ENCODE results near the gene CAPN7.
"Not testable (repeated sequence)": the region's sequence is repeated elsewhere in the genome, so short reads cannot be mapped to it uniquely, and the experiment has no call there.

CAPN7 gene

GRCh38 chr3:15180042-15180611, 25.9 kb upstream of the CAPN7 start:
- H3K9me3 ChIP-seq (ENCODE audit: low read length): no peaks in the 10 kb centered on the region
- no peaks in the 10 kb centered on the region for H3K36me3 ChIP-seq (ENCODE audit: insufficient read depth, low read length)
- H3K4me3 ChIP-seq (ENCODE audit: low read length): no peak overlapping the region
- peaks cover 8% of the 10 kb centered on the region for H3K27me3 ChIP-seq (ENCODE audit: insufficient read depth, low read length)
- H3K4me1 ChIP-seq (ENCODE audit: insufficient read depth, low read length): peaks cover 3% of the 10 kb centered on the region
- H2AFZ ChIP-seq (ENCODE audit: low read depth, low read length): no peak overlapping the region

- Histone ChIP-seq H3K36me3 (ENCODE audit: insufficient read depth, low read length) (no peaks in the 10 kb centered on the region), H3K9me3 (ENCODE audit: low read length) (no peaks in the 10 kb centered on the region), H2AFZ (ENCODE audit: low read depth, low read length) (no peak overlapping the region), H3K4me1 (ENCODE audit: insufficient read depth, low read length) (peaks cover 3% of the 10 kb centered on the region), H3K27me3 (ENCODE audit: insufficient read depth, low read length) (peaks cover 6% of the 10 kb centered on the region), H3K4me3 (ENCODE audit: low read length) (no peak overlapping the region)
These were observed 24.5 kb upstream of the CAPN7 start for GRCh38 chr3:15181511-15181910.

GRCh38 chr3:15181963-15182362, 24.1 kb upstream of the CAPN7 start:
- H2AFZ ChIP-seq (ENCODE audit: low read depth, low read length): no peak overlapping the region
- H3K27me3 ChIP-seq (ENCODE audit: insufficient read depth, low read length): peaks cover 6% of the 10 kb centered on the region
- no peak overlapping the region for H3K4me3 ChIP-seq (ENCODE audit: low read length)
- no peaks in the 10 kb centered on the region for H3K9me3 ChIP-seq (ENCODE audit: low read length)
- no peaks in the 10 kb centered on the region for H3K36me3 ChIP-seq (ENCODE audit: insufficient read depth, low read length)
- H3K4me1 ChIP-seq (ENCODE audit: insufficient read depth, low read length): peaks cover 3% of the 10 kb centered on the region

GRCh38 chr3:15183011-15183410, 23.0 kb upstream of the CAPN7 start:
- no peak overlapping the region for H2AFZ ChIP-seq (ENCODE audit: low read depth, low read length)
- peaks cover 3% of the 10 kb centered on the region for H3K4me1 ChIP-seq (ENCODE audit: insufficient read depth, low read length)
- H3K27me3 ChIP-seq (ENCODE audit: insufficient read depth, low read length): peaks cover 6% of the 10 kb centered on the region
- no peaks in the 10 kb centered on the region for H3K36me3 ChIP-seq (ENCODE audit: insufficient read depth, low read length)
- H3K9me3 ChIP-seq (ENCODE audit: low read length): no peaks in the 10 kb centered on the region
- no peak overlapping the region for H3K4me3 ChIP-seq (ENCODE audit: low read length)

GRCh38 chr3:15185404-15185803, 20.6 kb upstream of the CAPN7 start:
- no peaks in the 10 kb centered on the region for H3K36me3 ChIP-seq (ENCODE audit: insufficient read depth, low read length)
- no peak overlapping the region for H2AFZ ChIP-seq (ENCODE audit: low read depth, low read length)
- H3K4me1 ChIP-seq (ENCODE audit: insufficient read depth, low read length): no peaks in the 10 kb centered on the region
- H3K4me3 ChIP-seq (ENCODE audit: low read length): no peak overlapping the region
- H3K27me3 ChIP-seq (ENCODE audit: insufficient read depth, low read length): peaks cover 2% of the 10 kb centered on the region
- H3K9me3 ChIP-seq (ENCODE audit: low read length): no peaks in the 10 kb centered on the region

- Histone ChIP-seq H3K4me3 (ENCODE audit: low read length) (no peak overlapping the region), H2AFZ (ENCODE audit: low read depth, low read length) (no peak overlapping the region)
These were observed 20.0 kb upstream of the CAPN7 start for GRCh38 chr3:15186101-15186476.

GRCh38 chr3:15186477-15187164, 19.4 kb upstream of the CAPN7 start:
- not testable (repeated sequence) for H3K27me3 ChIP-seq (ENCODE audit: insufficient read depth, low read length); H3K4me3 ChIP-seq (ENCODE audit: low read length); H2AFZ ChIP-seq (ENCODE audit: low read depth, low read length); H3K9me3 ChIP-seq (ENCODE audit: low read length); H3K36me3 ChIP-seq (ENCODE audit: insufficient read depth, low read length); H3K4me1 ChIP-seq (ENCODE audit: insufficient read depth, low read length)

More at GRCh38 chr3:15186101-15186476, 20.0 kb upstream of the CAPN7 start:
- no peaks in the 10 kb centered on the region for H3K4me1 ChIP-seq (ENCODE audit: insufficient read depth, low read length)
- no peaks in the 10 kb centered on the region for H3K36me3 ChIP-seq (ENCODE audit: insufficient read depth, low read length)
- H3K27me3 ChIP-seq (ENCODE audit: insufficient read depth, low read length): peaks cover 2% of the 10 kb centered on the region
- no peaks in the 10 kb centered on the region for H3K9me3 ChIP-seq (ENCODE audit: low read length)

- Histone ChIP-seq H2AFZ (ENCODE audit: low read depth, low read length) (no peak overlapping the region), H3K9me3 (ENCODE audit: low read length) (peaks cover 3% of the 10 kb centered on the region), H3K4me3 (ENCODE audit: low read length) (no peak overlapping the region), H3K36me3 (ENCODE audit: insufficient read depth, low read length) (no peaks in the 10 kb centered on the region), H3K4me1 (ENCODE audit: insufficient read depth, low read length) (no peaks in the 10 kb centered on the region), H3K27me3 (ENCODE audit: insufficient read depth, low read length) (peaks cover 3% of the 10 kb centered on the region)
These were observed 8.6 kb upstream of the CAPN7 start for GRCh38 chr3:15197340-15198029.

GRCh38 chr3:15198686-15199085, 7.4 kb upstream of the CAPN7 start:
- peaks cover 3% of the 10 kb centered on the region for H3K9me3 ChIP-seq (ENCODE audit: low read length)
- no peak overlapping the region for H2AFZ ChIP-seq (ENCODE audit: low read depth, low read length)
- H3K36me3 ChIP-seq (ENCODE audit: insufficient read depth, low read length): no peaks in the 10 kb centered on the region
- no peak overlapping the region for H3K4me3 ChIP-seq (ENCODE audit: low read length)
- no peaks in the 10 kb centered on the region for H3K4me1 ChIP-seq (ENCODE audit: insufficient read depth, low read length)
- peaks cover 3% of the 10 kb centered on the region for H3K27me3 ChIP-seq (ENCODE audit: insufficient read depth, low read length)

GRCh38 chr3:15199493-15200105, 6.4 kb upstream of the CAPN7 start:
- H3K4me1 ChIP-seq (ENCODE audit: insufficient read depth, low read length): no peaks in the 10 kb centered on the region
- H3K36me3 ChIP-seq (ENCODE audit: insufficient read depth, low read length): no peaks in the 10 kb centered on the region
- H3K9me3 ChIP-seq (ENCODE audit: low read length): peaks cover 3% of the 10 kb centered on the region
- peaks cover 3% of the 10 kb centered on the region for H3K27me3 ChIP-seq (ENCODE audit: insufficient read depth, low read length)
- H2AFZ ChIP-seq (ENCODE audit: low read depth, low read length): no peak overlapping the region
- H3K4me3 ChIP-seq (ENCODE audit: low read length): no peak overlapping the region

- Histone ChIP-seq H3K27me3 (ENCODE audit: insufficient read depth, low read length) (no peaks in the 10 kb centered on the region), H2AFZ (ENCODE audit: low read depth, low read length) (no peak overlapping the region), H3K9me3 (ENCODE audit: low read length) (peaks cover 3% of the 10 kb centered on the region), H3K36me3 (ENCODE audit: insufficient read depth, low read length) (no peaks in the 10 kb centered on the region), H3K4me3 (ENCODE audit: low read length) (no peak overlapping the region), H3K4me1 (ENCODE audit: insufficient read depth, low read length) (peaks cover 10% of the 10 kb centered on the region)
These were observed 2.0 kb upstream of the CAPN7 start for GRCh38 chr3:15204005-15204404.

- Histone ChIP-seq H3K9me3 (ENCODE audit: low read length) (no peaks in the 10 kb centered on the region), H3K36me3 (ENCODE audit: insufficient read depth, low read length) (peaks cover under 1% of the 10 kb centered on the region), H3K4me1 (ENCODE audit: insufficient read depth, low read length) (peaks cover 10% of the 10 kb centered on the region), H3K4me3 (ENCODE audit: low read length) (peak overlapping the region; percentile 75), H2AFZ (ENCODE audit: low read depth, low read length) (peak overlapping the region; percentile 95), H3K27me3 (ENCODE audit: insufficient read depth, low read length) (no peaks in the 10 kb centered on the region)
These were observed 538 bp upstream of the CAPN7 start for GRCh38 chr3:15205482-15205933.

All from neuron (in vitro differentiated cells).